ENCODE data around the gene DCTN4.

DNA sequence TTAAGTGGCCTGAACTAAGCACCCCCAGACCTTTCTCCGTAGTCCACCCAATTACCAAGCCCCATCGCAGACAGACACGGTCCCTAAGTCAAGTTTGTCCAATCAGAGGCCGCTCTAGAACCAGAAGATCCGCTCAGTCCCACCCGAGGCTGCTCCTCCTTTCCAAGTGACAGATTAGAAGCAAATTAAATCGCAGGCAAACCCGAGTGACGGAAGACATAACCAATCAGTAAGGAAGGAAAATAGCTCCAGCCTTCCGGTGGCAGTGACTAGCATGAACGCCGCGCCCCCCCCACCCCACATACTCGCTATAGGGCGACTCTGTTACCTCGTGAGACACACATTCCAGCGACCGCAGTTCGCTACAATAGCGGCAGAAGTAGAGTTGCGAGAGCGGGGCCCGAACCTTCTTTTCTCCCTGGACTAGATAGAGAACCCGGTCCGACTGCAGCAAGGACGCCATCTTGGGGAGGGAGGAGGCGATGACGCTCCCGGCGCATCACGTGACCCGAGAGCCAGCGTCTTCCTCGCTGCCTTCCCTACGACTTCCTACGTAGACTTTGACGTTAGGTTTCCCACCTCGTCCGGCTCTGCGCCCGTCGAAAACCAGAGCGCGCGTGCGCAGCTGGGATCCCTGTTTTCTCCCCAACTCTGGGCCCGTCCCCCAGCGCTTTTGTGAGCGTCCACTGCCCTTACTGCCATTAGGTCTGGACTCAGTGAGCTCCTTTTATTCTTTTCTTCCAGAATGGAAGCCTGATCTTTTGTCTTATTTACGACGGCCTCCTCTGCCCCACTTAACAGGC is at the start of gene DCTN4:
- TF ChIP-seq CTCF (conservative IDR thresholded peaks at IDR 0.05; ENCODE audit: low read depth, low read length): no peak
- no peak for TF ChIP-seq EZH2 (IDR thresholded peaks at IDR 0.05; ENCODE audit: borderline replicate concordance, low read depth, low read length, poor library complexity, severe bottlenecking)

All from A673 (cell line).